COR-L47 (cell line): ENCODE data around the gene FTO.

Source experiments
- DNase-seq: peaks from one replicate; lab custom pipeline; 2025; lab: John Stamatoyannopoulos, UW

FTO gene

GRCh38 chr16:53755026-53755910, 51.3 kb downstream of the FTO start:
- DNase-seq = peak; percentile 54

GRCh38 chr16:53756275-53756996, 52.5 kb downstream of the FTO start:
- DNase-seq = peak; percentile 35

- DNase-seq = no peak
Observed at GRCh38 chr16:53757971-53758609, 54.1 kb downstream of the FTO start.

- no peak for DNase-seq
Observed at GRCh38 chr16:53761962-53762703, 58.2 kb downstream of the FTO start.

- no peak for DNase-seq
Observed at GRCh38 chr16:53766304-53767016, 62.5 kb downstream of the FTO start.

- no peak for DNase-seq
Observed at GRCh38 chr16:53768167-53768566, 64.2 kb downstream of the FTO start.

GRCh38 chr16:53768593-53768992, 64.6 kb downstream of the FTO start:
- DNase-seq = no peak

- no peak for DNase-seq
Observed at GRCh38 chr16:53769185-53769584, 65.2 kb downstream of the FTO start.

GRCh38 chr16:53769787-53770186, 65.8 kb downstream of the FTO start:
- no peak for DNase-seq

- DNase-seq = no peak
Observed at GRCh38 chr16:53770641-53771040, 66.7 kb downstream of the FTO start.

- DNase-seq = no peak
Observed at GRCh38 chr16:53771655-53772497, 67.9 kb downstream of the FTO start.

GRCh38 chr16:53773150-53773846, 69.3 kb downstream of the FTO start:
- DNase-seq = peak; percentile 70

GRCh38 chr16:53773881-53774280, 69.9 kb downstream of the FTO start:
- DNase-seq = no peak

GRCh38 chr16:53775106-53775820, 71.3 kb downstream of the FTO start:
- DNase-seq = no peak

- DNase-seq = no peak
Observed at GRCh38 chr16:53775821-53776431, 72.0 kb downstream of the FTO start.

- no peak for DNase-seq
Observed at GRCh38 chr16:53779186-53779585, 75.2 kb downstream of the FTO start.

GRCh38 chr16:53780051-53780450, 76.1 kb downstream of the FTO start:
- no peak for DNase-seq

GRCh38 chr16:53781023-53781605, 77.2 kb downstream of the FTO start:
- DNase-seq = no peak
